ENCODE results near the gene GTF3C2. TPM values are rescaled to one million over a fixed set of nuclear protein-coding genes. Genes with fewer than 3 reads are reported as not detected.

The GTF3C2 gene
- total and polyA plus RNA-seq, 2 of the 13 experiments (the other 11 are each of a cell fraction or from before 2014, with no cell fraction given) = 77.5 to 130 TPM

- TF ChIP-seq ZNF543 (CRISPR knock-in tag; IDR thresholded peaks at IDR 0.05) = 0 out of 2 replicates have a peak, but pooled peaks have one; percentile 35
- TF ChIP-seq ZNF775 (CRISPR knock-in tag; IDR thresholded peaks at IDR 0.05; ENCODE audit: borderline replicate concordance) = peak; percentile 22; the same call in 1 of the 2 replicates
- TF ChIP-seq MXI1 (IDR thresholded peaks at IDR 0.05; ENCODE audit: borderline replicate concordance, low read depth, low read length) = 0 out of 3 replicates have a peak, but pooled peaks have one; percentile 26
- TF ChIP-seq ESRRA (CRISPR knock-in tag; IDR thresholded peaks at IDR 0.05; ENCODE audit: low read depth) = 0 out of 2 replicates have a peak, but pooled peaks have one; percentile 21
- TF ChIP-seq MTA1 (CRISPR knock-in tag; IDR thresholded peaks at IDR 0.05; ENCODE audit: borderline replicate concordance) = peak; percentile 48; the same call in 1 of the 2 replicates
- TF ChIP-seq ZGPAT (CRISPR knock-in tag; IDR thresholded peaks at IDR 0.05) = peak; percentile 55; the same call in 1 of the 2 replicates
- TF ChIP-seq TRAFD1 (CRISPR knock-in tag; IDR thresholded peaks at IDR 0.05; ENCODE audit: borderline replicate concordance) = 0 out of 2 replicates have a peak, but pooled peaks have one; percentile 25
- peak; percentile 37; the same call in 1 of the 2 replicates for TF ChIP-seq TBX2 (CRISPR knock-in tag; IDR thresholded peaks at IDR 0.05; ENCODE audit: borderline replicate concordance)
- peak; percentile 63; the same call in 1 of the 2 replicates for TF ChIP-seq THRA (CRISPR knock-in tag; IDR thresholded peaks at IDR 0.05; ENCODE audit: borderline replicate concordance)
- TF ChIP-seq ZNF747 (CRISPR knock-in tag; IDR thresholded peaks at IDR 0.05; ENCODE audit: borderline replicate concordance) = peak; percentile 46; the same call in 1 of the 2 replicates
- peak; percentile 37; the same call in 1 of the 2 replicates for TF ChIP-seq CEBPG (CRISPR knock-in tag; IDR thresholded peaks at IDR 0.05)
- peak; percentile 40; the same call in 1 of the 2 replicates for TF ChIP-seq FOXA3 (CRISPR knock-in tag; IDR thresholded peaks at IDR 0.05)
- TF ChIP-seq ZNF430 (CRISPR knock-in tag; IDR thresholded peaks at IDR 0.05) = 0 out of 2 replicates have a peak, but pooled peaks have one; percentile 31
- no peak for TF ChIP-seq GATA4 (IDR thresholded peaks at IDR 0.05; ENCODE audit: borderline replicate concordance, low read depth)
- TF ChIP-seq ZNF749 (CRISPR knock-in tag; IDR thresholded peaks at IDR 0.05; ENCODE audit: borderline replicate concordance) = no peak
- TF ChIP-seq LCORL (IDR thresholded peaks at IDR 0.05) = no peak
- peak; percentile 37; the same call in 1 of the 2 replicates for TF ChIP-seq LCORL (CRISPR knock-in tag; IDR thresholded peaks at IDR 0.05)
- peak; percentile 79 for TF ChIP-seq ZNF292 (CRISPR knock-in tag; IDR thresholded peaks at IDR 0.05; ENCODE audit: borderline replicate concordance, low read depth)
- TF ChIP-seq ZNF598 (CRISPR knock-in tag; IDR thresholded peaks at IDR 0.05; ENCODE audit: borderline replicate concordance) = peak; percentile 71; the same call in 1 of the 2 replicates
- TF ChIP-seq SOX5 (CRISPR knock-in tag; IDR thresholded peaks at IDR 0.05; ENCODE audit: borderline replicate concordance) = 0 out of 2 replicates have a peak, but pooled peaks have one; percentile 23
- no peak for TF ChIP-seq BHLHE40 (IDR thresholded peaks at IDR 0.05; ENCODE audit: low read length)
- peak; percentile 38; the same call in 1 of the 2 replicates for TF ChIP-seq SPEN (CRISPR knock-in tag; IDR thresholded peaks at IDR 0.05; ENCODE audit: low read depth)
- TF ChIP-seq ZNF431 (CRISPR knock-in tag; IDR thresholded peaks at IDR 0.05; ENCODE audit: borderline replicate concordance, low read depth) = 0 out of 2 replicates have a peak, but pooled peaks have one; percentile 32
Observed at GRCh38 chr2:27303093-27304025, 53.2 kb downstream of the GTF3C2 start (continued).
